ENCODE results near the gene DNAJC5G. TPM values are rescaled to one million over a fixed set of nuclear protein-coding genes. Genes with fewer than 3 reads are reported as not detected.

The DNAJC5G gene, protein sequence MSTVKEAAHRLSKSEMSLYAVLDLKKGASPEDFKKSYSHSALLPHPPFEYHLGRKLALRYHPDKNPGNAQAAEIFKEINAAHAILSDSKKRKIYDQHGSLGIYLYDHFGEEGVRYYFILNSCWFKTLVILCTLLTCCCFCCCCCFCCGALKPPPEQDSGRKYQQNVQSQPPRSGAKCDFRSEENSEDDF
- under 1 TPM in 1 of 7 donors, not detected in 6; 0.56 TPM for total RNA-seq
- polyA plus RNA-seq: under 1 TPM; 0.16 to 0.83 TPM
- long read RNA-seq, donor 1: 0 reads
- long read RNA-seq, donor 2: 0 reads
- long read RNA-seq, donor 3: 0 reads

- intact Hi-C loops (cut with DNase I): loop anchor here (5.0 to 10.0 kb wide), 3 partner anchors 178 to 311 kb away; no protein-coding TSS in a partner anchor
- Histone ChIP-seq H3K36me3 (no peaks in the 10 kb centered on the region), H3K9me3 (no peaks in the 10 kb centered on the region), H3K27ac (no peak within 1 kb of the TSS), H3K4me3 (no peak within 1 kb of the TSS), H3K27me3 (no peaks in the 10 kb centered on the region), H3K4me1 (ENCODE audit: insufficient read depth) (no peaks in the 10 kb centered on the region)
- TF ChIP-seq POLR2A (IDR thresholded peaks at IDR 0.05) (no peak), EP300 (IDR thresholded peaks at IDR 0.05) (no peak)
- TF ChIP-seq, protein P1, sequence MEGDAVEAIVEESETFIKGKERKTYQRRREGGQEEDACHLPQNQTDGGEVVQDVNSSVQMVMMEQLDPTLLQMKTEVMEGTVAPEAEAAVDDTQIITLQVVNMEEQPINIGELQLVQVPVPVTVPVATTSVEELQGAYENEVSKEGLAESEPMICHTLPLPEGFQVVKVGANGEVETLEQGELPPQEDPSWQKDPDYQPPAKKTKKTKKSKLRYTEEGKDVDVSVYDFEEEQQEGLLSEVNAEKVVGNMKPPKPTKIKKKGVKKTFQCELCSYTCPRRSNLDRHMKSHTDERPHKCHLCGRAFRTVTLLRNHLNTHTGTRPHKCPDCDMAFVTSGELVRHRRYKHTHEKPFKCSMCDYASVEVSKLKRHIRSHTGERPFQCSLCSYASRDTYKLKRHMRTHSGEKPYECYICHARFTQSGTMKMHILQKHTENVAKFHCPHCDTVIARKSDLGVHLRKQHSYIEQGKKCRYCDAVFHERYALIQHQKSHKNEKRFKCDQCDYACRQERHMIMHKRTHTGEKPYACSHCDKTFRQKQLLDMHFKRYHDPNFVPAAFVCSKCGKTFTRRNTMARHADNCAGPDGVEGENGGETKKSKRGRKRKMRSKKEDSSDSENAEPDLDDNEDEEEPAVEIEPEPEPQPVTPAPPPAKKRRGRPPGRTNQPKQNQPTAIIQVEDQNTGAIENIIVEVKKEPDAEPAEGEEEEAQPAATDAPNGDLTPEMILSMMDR (IDR thresholded peaks at IDR 0.05): no peak
- no peak for DNase-seq
- 79 to 81% (median 80%) methylated on average over 37 to 39 of the region's 39 CpGs for WGBS, 3 donors
These were observed at the start of gene DNAJC5G for GRCh38 chr2:27275211-27276150. TSS of gene DNAJC5G (plus strand) at chr2:27275433. CDS start at chr2:27276729, 1,296 bp downstream.

DNA sequence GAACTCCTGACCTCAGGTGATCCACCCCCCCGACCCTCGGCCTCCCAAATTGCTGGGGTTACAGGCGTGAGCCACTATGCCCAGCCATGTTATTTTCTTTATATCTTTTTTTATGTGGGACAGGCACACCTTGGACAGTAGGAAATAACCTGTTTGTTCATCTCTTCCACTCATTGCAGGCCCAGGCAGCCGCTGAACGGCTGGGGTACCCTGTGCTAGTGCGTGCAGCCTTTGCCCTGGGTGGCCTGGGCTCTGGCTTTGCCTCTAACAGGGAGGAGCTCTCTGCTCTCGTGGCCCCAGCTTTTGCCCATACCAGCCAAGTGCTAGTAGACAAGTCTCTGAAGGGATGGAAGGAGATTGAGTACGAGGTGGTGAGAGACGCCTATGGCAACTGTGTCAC is 49.7 kb upstream of the DNAJC5G start:
- no peak for TF ChIP-seq POLR2A (IDR thresholded peaks at IDR 0.05)
- no peak for TF ChIP-seq EP300 (IDR thresholded peaks at IDR 0.05)
- TF ChIP-seq, protein P1 (IDR thresholded peaks at IDR 0.05): no peak
- WGBS, 3 donors: 89 to 90% (median 90%) methylated on average over 9 of the region's 9 CpGs
- Histone ChIP-seq H3K27me3 (no peaks in the 10 kb centered on the region), H3K4me3 (no peak overlapping the region), H3K4me1 (ENCODE audit: insufficient read depth) (no peaks in the 10 kb centered on the region), H3K27ac (no peak overlapping the region), H3K9me3 (no peaks in the 10 kb centered on the region), H3K36me3 (no peaks in the 10 kb centered on the region)
- no peak for DNase-seq
- intact Hi-C loops (cut with DNase I): no loop called here

DNA sequence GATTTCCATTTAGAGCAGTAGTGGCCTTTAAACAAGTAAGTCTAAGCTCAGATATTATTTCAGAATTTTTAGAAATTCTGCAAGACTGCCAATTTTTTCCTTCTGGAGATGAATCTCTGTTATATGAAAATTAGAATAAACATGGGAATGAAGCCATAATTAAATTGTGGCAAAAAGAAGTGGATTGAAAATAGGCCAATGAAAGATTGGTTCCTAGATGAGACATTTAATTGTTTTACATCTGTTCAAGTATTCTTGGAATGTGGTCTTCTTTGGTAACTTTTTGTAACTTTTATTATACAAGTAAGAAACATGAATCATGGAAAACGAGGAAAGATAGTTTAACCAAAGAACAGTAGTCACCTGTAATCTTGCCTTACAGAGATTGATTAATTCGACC is 47.7 kb upstream of the DNAJC5G start:
- no peak for TF ChIP-seq POLR2A (IDR thresholded peaks at IDR 0.05)
- no peak for TF ChIP-seq EP300 (IDR thresholded peaks at IDR 0.05)
- TF ChIP-seq, protein P1 (IDR thresholded peaks at IDR 0.05): no peak
- H3K4me1 ChIP-seq (ENCODE audit: insufficient read depth): no peaks in the 10 kb centered on the region
- no peaks in the 10 kb centered on the region for H3K27me3 ChIP-seq
- WGBS, 3 donors: 53 to 66% (median 54%) methylated on average over 2 of the region's 2 CpGs
- H3K9me3 ChIP-seq: no peaks in the 10 kb centered on the region
- no peak overlapping the region for H3K27ac ChIP-seq
- H3K4me3 ChIP-seq: no peak overlapping the region
- DNase-seq: no peak
- intact Hi-C loops (cut with DNase I): no loop called here
- H3K36me3 ChIP-seq: no peaks in the 10 kb centered on the region

DNA sequence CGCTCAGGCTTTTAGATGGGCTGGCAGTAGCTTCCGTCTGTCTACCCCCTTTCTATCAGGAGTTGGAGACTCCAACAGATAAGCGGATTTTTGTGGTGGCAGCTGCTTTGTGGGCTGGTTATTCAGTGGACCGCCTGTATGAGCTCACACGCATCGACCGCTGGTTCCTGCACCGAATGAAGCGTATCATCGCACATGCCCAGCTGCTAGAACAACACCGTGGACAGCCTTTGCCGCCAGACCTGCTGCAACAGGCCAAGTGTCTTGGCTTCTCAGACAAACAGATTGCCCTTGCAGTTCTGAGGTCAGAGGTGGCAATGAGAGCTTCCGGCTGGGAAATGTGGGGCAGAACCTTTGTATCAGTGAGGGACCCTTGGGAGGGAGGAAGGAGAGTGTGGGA is 43.3 kb upstream of the DNAJC5G start:
- Histone ChIP-seq H3K27ac (no peak overlapping the region), H3K27me3 (no peaks in the 10 kb centered on the region), H3K4me1 (ENCODE audit: insufficient read depth) (no peaks in the 10 kb centered on the region), H3K4me3 (no peak overlapping the region), H3K9me3 (no peaks in the 10 kb centered on the region), H3K36me3 (no peaks in the 10 kb centered on the region)
- WGBS, 3 donors: 90 to 94% (median 92%) methylated on average over 13 of the region's 13 CpGs
- intact Hi-C loops (cut with DNase I): no loop called here
- TF ChIP-seq, protein P1 (IDR thresholded peaks at IDR 0.05): no peak
- TF ChIP-seq POLR2A (IDR thresholded peaks at IDR 0.05) (no peak), EP300 (IDR thresholded peaks at IDR 0.05) (no peak)
- DNase-seq: no peak
